ENCODE data around the gene RGS7. TPM values are rescaled to one million over a fixed set of nuclear protein-coding genes. Genes with fewer than 3 reads are reported as not detected.
A peak's percentile ranks its signal among the peaks of the same experiment; 100 is the strongest.

Gene RGS7
- total and polyA plus RNA-seq, 2 of the 8 experiments (the other 6 are each of a cell fraction or from before 2014, with no cell fraction given): 1.6 to 3.0 TPM

DNA sequence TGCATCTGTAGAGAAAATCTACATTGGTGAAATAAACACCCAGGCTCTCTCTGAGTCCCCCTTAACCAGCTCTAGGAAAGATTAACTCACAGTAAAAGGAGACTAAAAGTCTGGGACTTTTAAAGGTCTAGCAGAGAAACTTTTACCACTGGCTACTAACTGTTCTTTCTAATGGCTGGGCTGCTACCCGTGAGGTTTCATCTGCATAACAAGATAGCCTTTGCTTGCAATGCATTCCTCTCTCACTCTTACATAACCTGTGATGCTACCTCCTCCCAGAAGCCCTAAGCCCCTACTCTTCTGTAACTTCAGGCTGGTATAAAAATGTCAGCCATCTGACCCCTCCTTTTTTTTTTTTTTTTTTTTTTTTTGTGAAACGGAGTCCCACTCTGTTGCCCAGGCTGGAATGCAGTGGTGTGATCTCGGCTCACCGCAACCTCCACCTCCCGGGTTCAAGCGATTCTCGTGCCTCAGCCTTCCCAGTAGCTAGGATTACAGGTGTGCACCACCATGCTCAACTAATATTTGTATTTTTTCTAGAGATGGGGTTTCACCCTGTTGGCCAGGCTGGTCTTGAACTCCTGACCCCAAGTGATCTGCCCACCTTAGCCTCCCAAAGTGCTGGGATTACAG, 344.2 kb downstream of the RGS7 start (continued):
- TF ChIP-seq CHD7 (IDR thresholded peaks at IDR 0.05; ENCODE audit: insufficient replicate concordance, low read length): peak; percentile 60
- TF ChIP-seq CEBPB (IDR thresholded peaks at IDR 0.05; ENCODE audit: low read depth, low read length): peak; percentile 89
- no peak for TF ChIP-seq SIN3A (conservative IDR thresholded peaks at IDR 0.05 in 1 of 2, IDR thresholded peaks at IDR 0.05 in 1 of 2; ENCODE audit: low read depth in 1 of 2, low read length in 2 of 2)
- peak; percentile 65; the same call in 1 of the 2 replicates for TF ChIP-seq KDM1A (IDR thresholded peaks at IDR 0.05; ENCODE audit: borderline replicate concordance, low read length)
- 0 out of 2 replicates have a peak, but pooled peaks have one; percentile 35 for TF ChIP-seq CREB1 (IDR thresholded peaks at IDR 0.05)
- TF ChIP-seq YY1 (IDR thresholded peaks at IDR 0.05; ENCODE audit: low read depth, low read length): 0 out of 2 replicates have a peak, but pooled peaks have one; percentile 62
- peak; percentile 48; the same call in 1 of the 2 replicates for TF ChIP-seq POU5F1 (IDR thresholded peaks at IDR 0.05; ENCODE audit: low read depth, low read length)
